Measurements from ENCODE around the gene STH. TPM values are rescaled to one million over a fixed set of nuclear protein-coding genes. Genes with fewer than 3 reads are reported as not detected.
A peak's percentile ranks its signal among the peaks of the same experiment; 100 is the strongest.

STH gene
- polyA plus RNA-seq, 2 of the 4 experiments (the other 2 are of a cell fraction), result not detected

- no peak for TF ChIP-seq ELK1 (IDR thresholded peaks at IDR 0.05; ENCODE audit: low read depth, low read length)
Measured at GRCh38 chr17:45984368-45984767, 14.7 kb upstream of the STH start (continued).

- ChIA-PET POLR2A (no interaction called here), CTCF (interaction anchor here (2.3 kb wide), 1 partner anchor 17 kb away, joined by 9 read pairs; no protein-coding TSS in a partner anchor)
- Histone ChIP-seq H3K9me3 (no peaks in the 10 kb centered on the region), H3K27ac (no peak overlapping the region), H3K4me2 (no peak overlapping the region), H3K4me1 (no peaks in the 10 kb centered on the region), H3K4me3 (no peak overlapping the region)
- DNase-seq (ENCODE audit: low read depth in 1 of 2, low spot score in 1 of 2) (no peak), FAIRE-seq (no peak), ATAC-seq (no peak)
- TF ChIP-seq, protein P1, sequence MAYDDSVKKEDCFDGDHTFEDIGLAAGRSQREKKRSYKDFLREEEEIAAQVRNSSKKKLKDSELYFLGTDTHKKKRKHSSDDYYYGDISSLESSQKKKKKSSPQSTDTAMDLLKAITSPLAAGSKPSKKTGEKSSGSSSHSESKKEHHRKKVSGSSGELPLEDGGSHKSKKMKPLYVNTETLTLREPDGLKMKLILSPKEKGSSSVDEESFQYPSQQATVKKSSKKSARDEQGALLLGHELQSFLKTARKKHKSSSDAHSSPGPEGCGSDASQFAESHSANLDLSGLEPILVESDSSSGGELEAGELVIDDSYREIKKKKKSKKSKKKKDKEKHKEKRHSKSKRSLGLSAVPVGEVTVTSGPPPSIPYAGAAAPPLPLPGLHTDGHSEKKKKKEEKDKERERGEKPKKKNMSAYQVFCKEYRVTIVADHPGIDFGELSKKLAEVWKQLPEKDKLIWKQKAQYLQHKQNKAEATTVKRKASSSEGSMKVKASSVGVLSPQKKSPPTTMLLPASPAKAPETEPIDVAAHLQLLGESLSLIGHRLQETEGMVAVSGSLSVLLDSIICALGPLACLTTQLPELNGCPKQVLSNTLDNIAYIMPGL (CRISPR knock-in tag; IDR thresholded peaks at IDR 0.05; ENCODE audit: borderline replicate concordance), result no peak
- TF ChIP-seq MAFK (IDR thresholded peaks at IDR 0.05; ENCODE audit: partially characterized antibody), result peak; percentile 92
- 74% methylated on average over 4 of the region's 4 CpGs for WGBS (ENCODE audit: missing lambda C conversion rate)
Measured at GRCh38 chr17:45985447-45985846, 13.6 kb upstream of the STH start.

- TF ChIP-seq TP53 (CRISPR knock-in tag; IDR thresholded peaks at IDR 0.05) (no peak), HOXB5 (CRISPR knock-in tag; IDR thresholded peaks at IDR 0.05) (no peak), EHMT2 (IDR thresholded peaks at IDR 0.05; ENCODE audit: low read depth) (no peak), TFCP2L1 (CRISPR knock-in tag; IDR thresholded peaks at IDR 0.05) (no peak), FOXS1 (CRISPR knock-in tag; IDR thresholded peaks at IDR 0.05) (no peak), HOXB13 (CRISPR knock-in tag; IDR thresholded peaks at IDR 0.05; ENCODE audit: low read depth) (no peak)
- TF ChIP-seq, protein P2, sequence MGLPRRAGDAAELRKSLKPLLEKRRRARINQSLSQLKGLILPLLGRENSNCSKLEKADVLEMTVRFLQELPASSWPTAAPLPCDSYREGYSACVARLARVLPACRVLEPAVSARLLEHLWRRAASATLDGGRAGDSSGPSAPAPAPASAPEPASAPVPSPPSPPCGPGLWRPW (IDR thresholded peaks at IDR 0.05), result no peak
- TF ChIP-seq, protein P1 (CRISPR knock-in tag; IDR thresholded peaks at IDR 0.05; ENCODE audit: borderline replicate concordance), result no peak
- no peak for ATAC-seq
- Histone ChIP-seq H3K4me2 (no peak overlapping the region), H3K4me1 (no peaks in the 10 kb centered on the region), H3K4me3 (no peak overlapping the region), H3K27ac (no peak overlapping the region), H3K9me3 (no peaks in the 10 kb centered on the region)
- ChIA-PET CTCF (interaction anchor here (0.9 kb wide), 1 partner anchor 108 kb away, joined by 3 read pairs; no protein-coding TSS in a partner anchor), POLR2A (no interaction called here)
- FAIRE-seq, result no peak
- DNase-seq (ENCODE audit: low read depth in 1 of 2, low spot score in 1 of 2), result no peak
- WGBS (ENCODE audit: missing lambda C conversion rate), result 67% methylated on average over 4 of the region's 4 CpGs
Measured at GRCh38 chr17:45986056-45986455, 13.0 kb upstream of the STH start.

- FAIRE-seq (no peak), DNase-seq (ENCODE audit: low read depth in 1 of 2, low spot score in 1 of 2) (no peak), ATAC-seq (no peak; a peak in 1 of 6 replicates)
- 83% methylated on average over 5 of the region's 5 CpGs for WGBS (ENCODE audit: missing lambda C conversion rate)
- H3K4me3 ChIP-seq, result no peak overlapping the region
- H3K9me3 ChIP-seq, result no peaks in the 10 kb centered on the region
- no peak overlapping the region for H3K4me2 ChIP-seq
- POLR2A ChIA-PET, result no interaction called here
- TF ChIP-seq JUN (IDR thresholded peaks at IDR 0.05), result no peak
- TF ChIP-seq EP300 (IDR thresholded peaks at IDR 0.05), result no peak
- TF ChIP-seq HOXA7 (CRISPR knock-in tag; IDR thresholded peaks at IDR 0.05), result no peak
- TF ChIP-seq POLR2A (IDR thresholded peaks at IDR 0.05; ENCODE audit: low read length), result no peak
- TF ChIP-seq, protein P3, sequence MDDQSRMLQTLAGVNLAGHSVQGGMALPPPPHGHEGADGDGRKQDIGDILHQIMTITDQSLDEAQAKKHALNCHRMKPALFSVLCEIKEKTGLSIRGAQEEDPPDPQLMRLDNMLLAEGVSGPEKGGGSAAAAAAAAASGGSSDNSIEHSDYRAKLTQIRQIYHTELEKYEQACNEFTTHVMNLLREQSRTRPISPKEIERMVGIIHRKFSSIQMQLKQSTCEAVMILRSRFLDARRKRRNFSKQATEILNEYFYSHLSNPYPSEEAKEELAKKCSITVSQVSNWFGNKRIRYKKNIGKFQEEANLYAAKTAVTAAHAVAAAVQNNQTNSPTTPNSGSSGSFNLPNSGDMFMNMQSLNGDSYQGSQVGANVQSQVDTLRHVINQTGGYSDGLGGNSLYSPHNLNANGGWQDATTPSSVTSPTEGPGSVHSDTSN (IDR thresholded peaks at IDR 0.05), result no peak
- TF ChIP-seq, protein P1 (CRISPR knock-in tag; IDR thresholded peaks at IDR 0.05; ENCODE audit: borderline replicate concordance), result no peak
- TF ChIP-seq USF2 (IDR thresholded peaks at IDR 0.05), result no peak
- TF ChIP-seq CHD4 (IDR thresholded peaks at IDR 0.05; ENCODE audit: borderline replicate concordance), result no peak
- no peak for TF ChIP-seq MAZ (IDR thresholded peaks at IDR 0.05; ENCODE audit: borderline replicate concordance, low read depth, low read length)
- no peak for TF ChIP-seq NPAS2 (CRISPR knock-in tag; IDR thresholded peaks at IDR 0.05; ENCODE audit: borderline replicate concordance)
- no peak for TF ChIP-seq RAD21 (conservative IDR thresholded peaks at IDR 0.05 in 1 of 2, IDR thresholded peaks at IDR 0.05 in 1 of 2)
- TF ChIP-seq MAX (IDR thresholded peaks at IDR 0.05), result no peak
- H3K27ac ChIP-seq, result no peak overlapping the region
- no peaks in the 10 kb centered on the region for H3K4me1 ChIP-seq
- CTCF ChIA-PET, result interaction anchor here (0.9 to 2.1 kb wide), 6 partner anchors 13 to 225 kb away, joined by 3 to 12 read pairs (median 4); no protein-coding TSS in a partner anchor
Measured at GRCh38 chr17:45987706-45988105, 11.3 kb upstream of the STH start.

Measured in A549 (cell line).